GDM1 (cell line): ENCODE measurements around the gene TNFSF13.

ENCODE experiments used
- DNase-seq: peaks from one replicate; lab custom pipeline; 2025; lab: John Stamatoyannopoulos, UW

TNFSF13 gene

GRCh38 chr17:7552621-7553051, 5.9 kb upstream of the TNFSF13 start:
- DNase-seq, result peak; percentile 80

GRCh38 chr17:7553356-7553755, 5.2 kb upstream of the TNFSF13 start:
- DNase-seq, result no peak

- DNase-seq, result no peak
Observed at GRCh38 chr17:7555320-7555948, 3.1 kb upstream of the TNFSF13 start.

GRCh38 chr17:7556627-7557026, 1.9 kb upstream of the TNFSF13 start:
- no peak for DNase-seq

GRCh38 chr17:7557147-7557764, 1.3 kb upstream of the TNFSF13 start:
- no peak for DNase-seq

- DNase-seq, result peak; percentile 85
Observed at GRCh38 chr17:7557775-7558543, 591 bp upstream of the TNFSF13 start.

- no peak for DNase-seq
Observed at GRCh38 chr17:7559320-7560171, 996 bp downstream of the TNFSF13 start.

- DNase-seq, result no peak
Observed at GRCh38 chr17:7560172-7561027, 1.9 kb downstream of the TNFSF13 start.

- peak; percentile 68 for DNase-seq
Observed at GRCh38 chr17:7561028-7561575, 2.6 kb downstream of the TNFSF13 start.

- DNase-seq, result peak; percentile 87
Observed at GRCh38 chr17:7561589-7562207, 3.1 kb downstream of the TNFSF13 start, which contains the start of gene SENP3. Gene SENP3, plus strand, starts transcription at chr17:7561919. Its CDS starts 1,158 bp downstream, at chr17:7563077.

- DNase-seq, result no peak
Observed at GRCh38 chr17:7562208-7562605, 3.7 kb downstream of the TNFSF13 start.

- no peak for DNase-seq
Observed at GRCh38 chr17:7563115-7563869, 4.7 kb downstream of the TNFSF13 start.

GRCh38 chr17:7569571-7569970, 11.0 kb downstream of the TNFSF13 start:
- no peak for DNase-seq

GRCh38 chr17:7570351-7570750, 11.8 kb downstream of the TNFSF13 start:
- no peak for DNase-seq

GRCh38 chr17:7572338-7572587, 13.7 kb downstream of the TNFSF13 start:
- no peak for DNase-seq

GRCh38 chr17:7572588-7573323, 14.2 kb downstream of the TNFSF13 start:
- peak; percentile 100 for DNase-seq

- DNase-seq, result peak; percentile 88
Observed at GRCh38 chr17:7573324-7574080, 15.0 kb downstream of the TNFSF13 start.

GRCh38 chr17:7574176-7574953, 15.8 kb downstream of the TNFSF13 start:
- no peak for DNase-seq
